NCI-H82 treated with DMSO at 0.1 percent for 48 hours (cell line): Measurements from ENCODE around the gene POLR3G.

Source experiments
- DNase-seq: peaks from one replicate; lab custom pipeline; 2025; ENCODE audit not compliant: unreplicated experiment; lab: John Stamatoyannopoulos, UW

POLR3G gene

GRCh38 chr5:90474235-90475107 lies at the start of gene POLR3G, which contains the start of gene MBLAC2:
Gene POLR3G (plus strand): TSS chr5:90474864. CDS start chr5:90485568, 10,704 bp downstream.
Gene MBLAC2 (minus strand): TSS chr5:90474771. CDS start chr5:90474292, 479 bp downstream.
- peak; percentile 81 for DNase-seq

- DNase-seq: peak; percentile 14
These were observed 40.4 kb upstream of the POLR3G start for GRCh38 chr5:90434116-90434714.

GRCh38 chr5:90437663-90438062 lies 37.0 kb upstream of the POLR3G start:
- DNase-seq: no peak

- DNase-seq: no peak
These were observed 36.6 kb upstream of the POLR3G start for GRCh38 chr5:90438100-90438499.

GRCh38 chr5:90440644-90441043 lies 34.0 kb upstream of the POLR3G start:
- no peak for DNase-seq

- DNase-seq: no peak
These were observed 27.7 kb upstream of the POLR3G start for GRCh38 chr5:90446961-90447360.

GRCh38 chr5:90461288-90461687 lies 13.4 kb upstream of the POLR3G start:
- DNase-seq: no peak

- DNase-seq: peak; percentile 32
These were observed 1.8 kb upstream of the POLR3G start for GRCh38 chr5:90472783-90473395.

GRCh38 chr5:90473396-90474234 lies 1.0 kb upstream of the POLR3G start:
- peak; percentile 32 for DNase-seq

GRCh38 chr5:90475436-90475980 lies 844 bp downstream of the POLR3G start:
- no peak for DNase-seq

GRCh38 chr5:90476391-90476790 lies 1.7 kb downstream of the POLR3G start:
- DNase-seq: no peak

- no peak for DNase-seq
These were observed 2.4 kb downstream of the POLR3G start for GRCh38 chr5:90477073-90477472.

GRCh38 chr5:90477621-90478215 lies 3.1 kb downstream of the POLR3G start:
- no peak for DNase-seq

GRCh38 chr5:90479611-90480385 lies 5.1 kb downstream of the POLR3G start:
- no peak for DNase-seq

GRCh38 chr5:90480699-90481098 lies 6.0 kb downstream of the POLR3G start:
- DNase-seq: no peak

- no peak for DNase-seq
These were observed 8.5 kb downstream of the POLR3G start for GRCh38 chr5:90483206-90483605.

GRCh38 chr5:90484540-90484939 lies 9.9 kb downstream of the POLR3G start:
- no peak for DNase-seq

- DNase-seq: no peak
These were observed 14.1 kb downstream of the POLR3G start for GRCh38 chr5:90488791-90489190.

- no peak for DNase-seq
These were observed 19.4 kb downstream of the POLR3G start for GRCh38 chr5:90494043-90494442.

- DNase-seq: no peak
These were observed 20.5 kb downstream of the POLR3G start for GRCh38 chr5:90495146-90495545.
